ENCODE measurements around the gene PHLDB3.
"Not testable (repeated sequence)": the region's sequence is repeated elsewhere in the genome, so short reads cannot be mapped to it uniquely, and the experiment has no call there.

PHLDB3 gene

DNA sequence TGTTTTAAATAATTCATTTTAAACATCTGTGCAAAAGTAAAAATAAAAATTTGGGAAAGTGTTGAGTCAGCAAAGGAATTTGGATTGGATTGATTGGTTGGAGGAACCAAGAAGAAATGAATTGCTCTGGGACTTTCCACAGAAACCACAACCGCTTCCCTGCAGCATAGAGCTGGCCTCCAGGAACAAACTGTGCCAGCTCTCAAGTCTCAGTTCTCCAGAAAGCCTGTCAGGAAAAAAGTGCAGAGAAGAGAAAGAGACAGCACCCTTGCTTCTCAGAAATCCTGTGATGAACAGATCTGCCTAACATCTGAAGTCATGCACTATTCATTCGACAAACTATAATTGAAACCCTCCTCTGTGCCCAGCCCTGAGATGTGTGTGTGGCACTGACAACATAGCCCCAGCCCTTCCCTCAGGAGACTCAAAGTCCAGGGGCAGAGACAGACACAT is 54.0 kb downstream of the PHLDB3 start:
- H3K9me3 Mint-ChIP-seq, result peaks cover 15% of the 10 kb centered on the region
- peaks cover 19% of the 10 kb centered on the region for H3K27me3 Mint-ChIP-seq (ENCODE audit: low read depth, poor library complexity)
- DNase-seq, result no peak
- H3K4me3 Mint-ChIP-seq, result no peak overlapping the region
- H3K36me3 Mint-ChIP-seq (ENCODE audit: low read depth), result no peaks in the 10 kb centered on the region
- H3K4me1 Mint-ChIP-seq, result peaks cover 4% of the 10 kb centered on the region
- TF ChIP-seq, protein P1, sequence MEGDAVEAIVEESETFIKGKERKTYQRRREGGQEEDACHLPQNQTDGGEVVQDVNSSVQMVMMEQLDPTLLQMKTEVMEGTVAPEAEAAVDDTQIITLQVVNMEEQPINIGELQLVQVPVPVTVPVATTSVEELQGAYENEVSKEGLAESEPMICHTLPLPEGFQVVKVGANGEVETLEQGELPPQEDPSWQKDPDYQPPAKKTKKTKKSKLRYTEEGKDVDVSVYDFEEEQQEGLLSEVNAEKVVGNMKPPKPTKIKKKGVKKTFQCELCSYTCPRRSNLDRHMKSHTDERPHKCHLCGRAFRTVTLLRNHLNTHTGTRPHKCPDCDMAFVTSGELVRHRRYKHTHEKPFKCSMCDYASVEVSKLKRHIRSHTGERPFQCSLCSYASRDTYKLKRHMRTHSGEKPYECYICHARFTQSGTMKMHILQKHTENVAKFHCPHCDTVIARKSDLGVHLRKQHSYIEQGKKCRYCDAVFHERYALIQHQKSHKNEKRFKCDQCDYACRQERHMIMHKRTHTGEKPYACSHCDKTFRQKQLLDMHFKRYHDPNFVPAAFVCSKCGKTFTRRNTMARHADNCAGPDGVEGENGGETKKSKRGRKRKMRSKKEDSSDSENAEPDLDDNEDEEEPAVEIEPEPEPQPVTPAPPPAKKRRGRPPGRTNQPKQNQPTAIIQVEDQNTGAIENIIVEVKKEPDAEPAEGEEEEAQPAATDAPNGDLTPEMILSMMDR (IDR thresholded peaks at IDR 0.05), result no peak
- no peak overlapping the region for H3K27ac Mint-ChIP-seq

DNA sequence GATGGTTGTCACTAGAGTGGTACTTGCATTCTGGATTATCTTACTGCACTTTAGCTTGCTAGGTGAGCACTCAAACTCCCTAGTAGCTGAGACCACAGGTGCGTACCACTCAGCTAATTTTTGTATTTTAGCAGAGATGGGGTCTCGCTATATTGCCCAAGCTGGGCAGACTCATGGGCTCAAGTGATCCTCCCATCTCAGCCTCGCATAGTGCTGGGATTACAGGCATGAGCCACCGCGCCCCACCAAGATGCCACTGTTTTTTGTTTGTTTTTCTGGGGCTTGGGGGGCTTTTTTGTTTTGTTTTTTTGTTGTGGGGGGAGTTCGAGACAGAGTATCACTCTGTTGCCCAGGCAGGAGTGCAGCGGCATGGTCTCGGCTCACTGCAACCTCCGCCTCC is 56.9 kb downstream of the PHLDB3 start:
- peaks cover 4% of the 10 kb centered on the region for H3K4me1 Mint-ChIP-seq
- no peak overlapping the region for H3K27ac Mint-ChIP-seq
- H3K27me3 Mint-ChIP-seq (ENCODE audit: low read depth, poor library complexity), result peaks cover 13% of the 10 kb centered on the region
- TF ChIP-seq, protein P1 (IDR thresholded peaks at IDR 0.05), result no peak
- no peak overlapping the region for H3K4me3 Mint-ChIP-seq
- H3K36me3 Mint-ChIP-seq (ENCODE audit: low read depth), result no peaks in the 10 kb centered on the region
- H3K9me3 Mint-ChIP-seq, result peaks cover 12% of the 10 kb centered on the region
- no peak for DNase-seq

DNA sequence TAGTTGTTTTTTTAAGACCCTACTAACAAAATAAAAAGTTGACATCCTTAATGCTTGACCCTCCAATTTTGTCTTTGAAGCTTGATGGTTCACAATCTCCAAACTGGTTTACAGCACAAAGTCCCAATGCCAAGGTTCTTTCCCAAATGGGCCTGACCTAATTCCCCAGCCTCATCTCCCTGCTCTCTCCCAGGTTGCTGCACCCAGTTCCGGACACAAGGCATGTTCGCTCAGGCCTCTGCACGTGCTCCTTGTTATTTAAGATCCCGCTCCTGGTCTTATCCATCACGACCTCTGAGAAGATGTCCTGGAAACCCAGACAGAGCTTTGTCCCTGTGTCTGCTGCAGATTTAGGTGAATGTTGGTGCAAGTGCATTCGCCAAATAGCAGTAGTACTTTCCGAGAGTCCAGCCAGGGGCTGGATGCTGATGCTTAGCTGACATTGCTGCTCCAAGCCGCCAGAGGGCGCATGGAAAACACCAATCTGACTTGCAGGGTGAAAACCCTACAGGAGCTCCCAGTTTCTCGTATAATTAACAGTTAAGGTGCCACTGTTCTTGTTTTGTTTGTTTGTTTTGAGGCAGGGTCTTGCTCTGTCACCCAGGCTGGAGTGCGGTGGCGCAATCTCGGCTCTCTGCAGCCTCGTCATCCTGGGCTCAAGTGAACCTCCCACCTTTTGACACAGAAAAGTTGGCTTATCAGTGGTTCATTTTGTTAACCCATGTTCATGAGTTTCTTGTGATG is 57.6 kb downstream of the PHLDB3 start:
- TF ChIP-seq, protein P1 (IDR thresholded peaks at IDR 0.05), result peak; percentile 95
- peaks cover 13% of the 10 kb centered on the region for H3K27me3 Mint-ChIP-seq (ENCODE audit: low read depth, poor library complexity)

DNA sequence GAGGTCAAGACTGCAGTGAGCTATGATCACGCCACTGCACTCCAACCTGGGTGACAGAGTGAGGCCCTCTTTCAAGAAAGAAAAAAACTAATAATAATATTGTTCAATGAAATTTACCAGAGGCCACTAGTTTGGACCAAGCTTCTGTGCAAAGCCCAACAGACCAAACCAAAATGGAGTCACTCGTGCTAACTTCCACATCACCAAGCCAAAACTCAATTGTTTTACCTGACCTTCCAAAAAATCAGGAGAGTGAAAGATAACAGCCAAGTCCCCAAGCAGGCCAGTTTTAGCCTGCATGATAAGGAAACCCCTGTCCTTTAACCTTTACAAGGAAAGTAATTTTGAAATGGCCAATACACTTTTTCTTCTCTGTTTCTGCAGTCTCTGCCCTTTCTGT is 59.1 kb downstream of the PHLDB3 start:
- Mint-ChIP-seq H3K27ac (no peak overlapping the region), H3K27me3 (ENCODE audit: low read depth, poor library complexity) (peaks cover 18% of the 10 kb centered on the region), H3K4me3 (no peak overlapping the region), H3K4me1 (peaks cover 4% of the 10 kb centered on the region), H3K36me3 (ENCODE audit: low read depth) (no peaks in the 10 kb centered on the region), H3K9me3 (no peaks in the 10 kb centered on the region)
- TF ChIP-seq, protein P1 (IDR thresholded peaks at IDR 0.05), result no peak
- DNase-seq, result no peak

More for the DNA sequence above, 57.6 kb downstream of the PHLDB3 start:
- H3K4me1 Mint-ChIP-seq, result peaks cover 4% of the 10 kb centered on the region
- peak; percentile 80 for DNase-seq
- H3K4me3 Mint-ChIP-seq, result no peak overlapping the region
- peaks cover 7% of the 10 kb centered on the region for H3K9me3 Mint-ChIP-seq
- H3K27ac Mint-ChIP-seq, result no peak overlapping the region
- no peaks in the 10 kb centered on the region for H3K36me3 Mint-ChIP-seq (ENCODE audit: low read depth)

DNA sequence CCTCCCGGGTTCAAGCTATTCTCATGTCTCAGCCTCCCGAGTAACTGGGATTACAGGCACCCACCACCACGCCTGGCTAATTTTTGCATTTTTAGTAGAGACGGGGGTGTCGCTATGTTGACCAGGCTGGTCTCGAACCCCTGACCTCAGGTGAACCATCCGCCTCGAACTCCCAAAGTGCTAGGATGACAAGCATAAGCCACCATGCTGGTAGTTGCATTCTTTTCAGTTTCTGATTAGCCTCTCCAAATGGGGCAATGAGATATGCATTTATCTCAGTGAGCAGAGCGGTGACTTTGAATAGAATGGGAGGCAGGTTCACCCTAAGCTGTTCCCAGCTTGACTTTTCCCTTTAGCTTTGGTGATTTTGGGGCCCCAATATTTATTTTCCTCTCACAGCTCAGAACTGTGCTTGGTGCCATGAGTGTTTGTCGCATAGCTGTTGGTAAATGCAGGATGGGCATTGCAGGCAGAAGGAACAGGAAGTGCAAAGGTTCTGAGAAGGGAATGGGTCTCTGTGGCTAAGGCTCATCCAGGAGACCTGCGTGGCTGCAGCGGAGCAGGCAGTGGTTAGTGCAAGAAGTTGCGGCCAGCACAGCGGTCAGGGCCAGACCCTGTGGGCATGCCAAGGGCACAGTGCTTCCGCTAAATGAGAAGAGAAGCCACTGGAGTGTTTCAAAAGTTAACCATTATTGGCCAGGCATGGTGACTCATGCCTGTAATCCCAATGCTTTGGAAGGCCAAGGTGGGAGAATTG is 59.8 kb downstream of the PHLDB3 start:
- H3K27ac Mint-ChIP-seq, result no peak overlapping the region
- H3K4me1 Mint-ChIP-seq, result peaks cover 4% of the 10 kb centered on the region
- H3K4me3 Mint-ChIP-seq, result no peak overlapping the region
- H3K27me3 Mint-ChIP-seq (ENCODE audit: low read depth, poor library complexity), result peaks cover 18% of the 10 kb centered on the region
- no peaks in the 10 kb centered on the region for H3K9me3 Mint-ChIP-seq
- TF ChIP-seq, protein P1 (IDR thresholded peaks at IDR 0.05), result no peak
- no peak for DNase-seq
- no peaks in the 10 kb centered on the region for H3K36me3 Mint-ChIP-seq (ENCODE audit: low read depth)

DNA sequence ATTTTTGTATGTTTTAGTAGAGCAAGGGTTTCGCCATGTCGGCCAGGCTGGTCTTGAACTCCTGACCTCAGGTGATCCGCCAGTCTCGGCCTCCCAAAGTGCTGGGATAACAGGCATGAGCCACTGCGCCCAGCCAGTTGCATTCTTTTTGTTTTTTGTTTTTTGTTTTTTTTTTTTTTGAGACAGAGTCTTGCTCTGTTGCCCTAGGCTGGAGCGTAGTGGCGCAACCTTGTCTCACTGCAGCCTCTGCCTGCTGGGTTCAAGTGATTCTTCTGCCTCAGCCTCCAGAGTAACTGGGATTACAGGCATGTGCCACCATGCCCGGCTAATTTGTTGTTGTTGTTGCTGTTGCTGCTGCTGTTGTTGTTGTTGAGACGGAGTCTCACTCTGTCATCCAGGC is 60.5 kb downstream of the PHLDB3 start:
- H3K36me3 Mint-ChIP-seq (ENCODE audit: low read depth); H3K4me1 Mint-ChIP-seq; H3K27ac Mint-ChIP-seq; H3K4me3 Mint-ChIP-seq; DNase-seq; H3K9me3 Mint-ChIP-seq: not testable (repeated sequence)
- peaks cover 21% of the 10 kb centered on the region for H3K27me3 Mint-ChIP-seq (ENCODE audit: low read depth, poor library complexity)

All from nephron progenitor cell (in vitro differentiated cells).